HG03108 (cell line): ENCODE results near the gene EIF4A3.

Experiments used
- ATAC-seq: cut with Tn5 transposase; IDR thresholded peaks from one replicate; pipeline ENCODE4 v1.9.1; 2021; ENCODE audit warnings: moderate library complexity; ENCODE audit not compliant: unreplicated experiment

The EIF4A3 gene

DNA sequence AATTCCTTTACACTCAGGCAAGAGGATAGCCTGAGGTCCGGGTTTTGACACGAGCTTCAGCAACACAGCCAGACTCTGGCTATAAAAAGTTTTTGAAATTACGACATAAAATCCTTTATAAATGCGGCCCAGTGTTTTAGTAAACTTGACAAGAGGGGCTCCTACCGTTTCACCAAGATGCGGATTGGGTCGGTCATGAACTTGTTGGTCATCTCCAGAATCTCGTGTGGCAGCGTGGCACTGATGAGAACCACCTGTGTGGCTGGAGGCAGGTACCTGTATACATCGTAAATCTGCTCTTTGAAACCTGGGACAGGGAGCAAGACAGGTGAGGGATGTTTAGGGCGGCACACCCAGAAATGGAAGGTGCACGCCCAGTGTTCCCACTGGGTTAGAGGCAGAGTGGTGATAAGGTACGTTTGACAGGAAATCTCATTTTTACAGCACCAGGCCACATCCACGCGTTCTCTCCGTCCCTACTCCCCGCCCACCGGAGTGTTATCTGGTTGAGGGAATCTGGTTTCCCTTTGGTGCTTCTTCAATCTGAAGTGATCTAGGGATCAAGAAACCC is 8.0 kb downstream of the EIF4A3 start:
- ATAC-seq = no peak

DNA sequence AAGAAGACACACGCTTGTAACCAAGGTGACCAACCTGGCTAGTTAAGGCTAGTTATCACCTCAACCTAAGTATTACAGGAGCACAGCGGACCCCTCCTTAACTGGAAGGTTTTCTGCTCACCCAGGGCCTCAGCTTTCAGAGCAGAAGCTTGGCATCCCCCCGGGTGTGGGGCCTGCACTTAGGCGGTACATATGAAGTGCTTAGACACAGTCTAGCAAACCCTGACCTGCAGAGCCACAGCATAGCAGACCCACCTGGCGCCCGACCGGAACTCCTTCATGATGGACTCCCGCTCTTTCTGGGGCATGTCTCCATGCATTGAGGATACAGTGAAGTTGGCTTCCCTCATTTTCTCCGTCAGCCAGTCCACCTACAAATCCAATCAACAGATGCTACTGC is 9.8 kb downstream of the EIF4A3 start:
- ATAC-seq = no peak

DNA sequence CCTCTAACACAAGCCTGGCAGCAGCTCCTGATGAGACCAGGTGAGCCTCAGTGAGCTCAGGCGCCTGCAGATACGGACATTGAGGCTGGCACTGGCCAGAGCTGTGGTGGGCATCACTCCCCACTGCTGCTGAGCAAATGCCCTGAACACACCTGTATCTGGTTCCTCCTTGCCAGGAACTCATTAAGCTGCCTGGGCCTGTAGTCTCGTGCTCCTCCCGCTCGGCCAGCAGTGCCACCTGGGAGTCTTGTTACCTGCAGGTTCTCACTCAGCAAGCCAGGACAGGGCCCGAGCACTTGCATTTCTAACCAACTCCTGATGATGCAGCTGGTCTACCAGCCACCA is 13.3 kb downstream of the EIF4A3 start:
- no peak for ATAC-seq

DNA sequence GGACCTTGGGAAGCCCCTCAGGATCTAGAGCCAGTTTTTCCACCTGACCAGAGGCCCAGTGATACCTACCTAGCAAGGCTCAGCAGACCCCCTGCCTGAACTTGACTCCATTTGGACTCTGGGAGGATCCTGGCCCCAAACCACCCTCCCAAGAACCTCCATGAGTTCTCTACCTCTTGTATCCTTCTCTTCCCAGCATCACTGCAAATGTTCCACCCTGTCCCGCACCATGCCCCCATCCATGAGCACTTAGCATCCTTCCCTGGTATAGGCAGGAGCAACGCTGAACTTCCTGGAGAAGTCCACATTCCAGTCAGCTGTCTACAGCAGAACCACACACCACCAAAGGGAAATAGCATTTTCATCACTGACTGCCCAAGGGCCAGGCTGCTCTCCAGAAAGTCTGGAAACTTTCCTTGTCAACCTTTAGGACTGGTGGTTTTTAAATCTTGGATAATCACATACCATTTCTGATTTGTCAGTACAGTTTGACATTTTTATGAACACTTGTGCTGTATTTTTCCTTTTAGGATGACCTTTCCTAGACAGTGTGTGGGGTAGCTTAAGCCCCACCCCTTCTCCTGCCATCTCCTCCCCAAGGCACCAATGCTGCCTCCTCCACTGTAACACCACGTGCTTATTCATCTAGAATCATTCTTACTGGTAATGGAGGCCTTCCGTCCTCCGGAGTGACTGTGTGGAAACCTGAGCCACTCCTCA is 13.9 kb downstream of the EIF4A3 start:
- no peak for ATAC-seq

DNA sequence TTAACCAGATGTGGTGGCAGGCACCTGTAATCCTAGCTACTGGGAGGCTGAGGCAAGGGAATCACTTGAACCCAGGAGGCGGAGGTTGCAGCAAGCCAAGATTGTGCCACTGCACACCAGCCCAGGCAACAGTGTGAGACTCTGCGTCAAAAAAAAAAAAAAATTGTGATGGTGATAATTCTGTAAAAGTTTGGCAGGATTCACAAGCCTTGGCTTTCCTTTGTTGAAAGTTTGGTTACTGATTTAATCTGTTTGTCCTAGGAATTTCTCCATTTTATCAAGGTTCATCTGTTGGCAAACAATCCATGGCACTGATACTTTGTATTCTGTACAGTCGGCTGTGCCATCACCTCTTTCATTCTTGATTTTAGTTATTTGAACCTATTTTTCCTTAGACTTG is 15.9 kb downstream of the EIF4A3 start:
- ATAC-seq = no peak

DNA sequence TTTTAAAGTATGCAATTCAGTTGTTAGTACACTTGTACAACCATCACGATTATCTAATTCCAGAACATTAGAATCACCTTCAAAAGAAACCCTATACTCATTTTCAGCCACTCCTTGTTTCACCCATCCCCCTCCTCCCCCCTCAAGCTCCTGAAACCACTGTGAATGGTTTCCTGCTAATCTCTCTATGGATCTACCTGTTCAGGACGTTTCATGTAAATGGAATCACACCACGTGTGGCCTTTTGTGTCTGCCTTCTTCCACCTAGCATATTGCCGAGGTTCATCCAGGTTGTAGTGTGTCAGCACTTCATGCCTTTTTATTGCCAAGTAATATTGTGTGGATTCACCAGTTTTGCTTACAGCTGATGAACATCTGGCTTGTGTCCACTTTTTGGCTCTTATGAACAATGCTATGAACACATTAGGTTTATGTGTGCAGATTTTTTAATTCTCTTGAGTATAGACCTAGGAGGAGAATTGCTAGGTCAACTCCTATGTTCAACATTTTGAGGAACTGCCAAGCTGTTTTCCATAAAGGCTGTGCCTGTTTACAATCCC is 17.8 kb downstream of the EIF4A3 start:
- ATAC-seq = no peak

DNA sequence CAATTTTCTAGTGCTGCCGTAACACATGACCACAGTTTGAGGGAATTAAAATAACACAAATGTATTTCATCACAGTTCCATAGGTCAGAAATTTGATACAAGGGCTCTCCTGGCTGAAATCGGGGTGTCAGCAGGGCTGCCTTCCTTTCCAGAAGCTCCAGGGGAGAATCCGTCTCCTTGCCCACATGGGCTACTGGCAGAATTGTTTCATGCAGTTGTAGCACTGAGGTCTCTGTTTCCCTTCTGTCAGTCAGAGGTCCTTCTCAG is 20.5 kb downstream of the EIF4A3 start:
- no peak for ATAC-seq

DNA sequence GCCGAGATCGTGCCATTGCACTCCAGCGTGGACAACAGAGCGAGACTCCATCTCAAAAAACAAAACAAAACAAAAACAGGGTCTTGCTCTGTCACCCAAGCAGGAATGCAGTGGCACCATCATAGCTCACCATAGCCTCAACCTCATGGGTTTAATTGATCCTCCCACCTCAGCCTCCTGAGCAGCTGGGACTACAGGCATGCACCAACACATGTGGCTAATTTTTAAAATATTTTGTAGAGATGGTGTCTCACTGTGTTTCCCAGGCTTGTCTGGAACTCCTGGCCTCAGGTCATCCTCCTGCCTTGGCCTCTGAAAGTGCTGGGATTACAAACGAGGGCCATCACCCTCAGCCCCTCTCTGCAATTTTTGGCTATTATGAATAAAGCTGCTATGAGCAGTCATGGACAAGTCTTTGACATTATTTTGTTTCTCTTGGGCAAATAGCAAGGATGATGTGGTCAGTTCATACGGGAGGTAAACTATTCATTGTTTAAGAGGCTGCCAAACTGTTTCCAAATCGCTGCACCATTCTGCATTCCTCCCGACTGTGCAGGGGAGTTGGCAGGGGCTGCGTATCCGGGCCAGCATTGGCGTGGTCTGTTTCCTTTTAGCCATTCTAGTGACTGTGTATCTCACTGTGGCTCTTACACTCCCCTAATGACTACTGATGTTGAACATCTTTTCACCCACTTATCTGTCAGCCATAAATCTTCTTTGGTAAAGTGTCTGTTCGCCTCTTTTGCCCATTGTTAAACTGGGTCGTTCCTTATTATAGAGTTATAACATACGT is 21.1 kb downstream of the EIF4A3 start:
- ATAC-seq = no peak

DNA sequence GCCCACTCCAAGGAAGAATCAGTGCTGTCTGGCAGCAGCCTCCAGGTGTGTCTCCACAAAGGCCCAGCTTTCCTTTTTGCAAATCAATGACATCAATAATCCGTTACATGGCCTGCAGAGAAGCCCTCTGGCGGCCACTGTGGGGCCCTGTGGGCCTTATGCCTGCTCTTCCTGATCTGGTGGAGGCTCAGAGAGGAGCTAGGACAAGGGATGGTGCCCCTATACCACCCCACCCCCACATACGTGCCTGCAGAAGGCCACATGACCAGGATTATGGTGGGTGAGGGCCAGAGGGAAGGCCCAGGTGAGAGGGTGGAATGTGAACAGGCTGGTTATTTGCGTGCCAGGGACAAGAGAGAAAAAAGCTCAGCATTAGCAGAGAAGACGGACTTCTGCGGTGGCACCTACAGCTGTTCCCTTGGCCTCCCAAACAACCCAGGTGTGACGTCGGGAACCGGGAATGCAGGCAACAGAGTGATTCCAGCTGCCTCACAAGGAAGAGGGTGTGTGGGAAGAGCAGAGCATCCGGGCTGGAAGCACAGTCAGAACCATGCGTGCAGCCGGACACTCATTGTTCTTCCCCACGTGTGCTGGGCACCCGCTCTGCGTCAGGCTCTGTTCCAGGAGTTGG is 22.5 kb downstream of the EIF4A3 start:
- no peak for ATAC-seq

DNA sequence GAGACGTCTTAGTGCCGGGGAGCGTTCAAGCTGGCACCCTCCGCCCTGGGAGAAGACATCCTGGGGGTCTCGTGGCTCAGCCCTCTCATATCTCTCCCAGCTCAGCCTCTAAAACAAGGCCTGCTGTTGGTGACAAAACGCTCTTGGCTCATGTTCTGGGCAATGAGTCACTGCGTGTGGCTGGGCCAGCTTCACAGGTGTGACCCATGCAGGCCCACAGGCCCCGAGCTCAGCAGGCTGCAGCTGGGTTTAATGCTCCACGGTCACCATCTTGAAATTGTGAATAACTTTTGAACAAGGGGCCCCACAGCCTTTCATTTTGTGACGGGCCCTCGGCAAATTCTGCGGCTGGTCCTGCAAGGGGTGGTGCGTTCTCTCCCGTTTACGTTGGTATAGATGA is 23.1 kb downstream of the EIF4A3 start:
- ATAC-seq = no peak

DNA sequence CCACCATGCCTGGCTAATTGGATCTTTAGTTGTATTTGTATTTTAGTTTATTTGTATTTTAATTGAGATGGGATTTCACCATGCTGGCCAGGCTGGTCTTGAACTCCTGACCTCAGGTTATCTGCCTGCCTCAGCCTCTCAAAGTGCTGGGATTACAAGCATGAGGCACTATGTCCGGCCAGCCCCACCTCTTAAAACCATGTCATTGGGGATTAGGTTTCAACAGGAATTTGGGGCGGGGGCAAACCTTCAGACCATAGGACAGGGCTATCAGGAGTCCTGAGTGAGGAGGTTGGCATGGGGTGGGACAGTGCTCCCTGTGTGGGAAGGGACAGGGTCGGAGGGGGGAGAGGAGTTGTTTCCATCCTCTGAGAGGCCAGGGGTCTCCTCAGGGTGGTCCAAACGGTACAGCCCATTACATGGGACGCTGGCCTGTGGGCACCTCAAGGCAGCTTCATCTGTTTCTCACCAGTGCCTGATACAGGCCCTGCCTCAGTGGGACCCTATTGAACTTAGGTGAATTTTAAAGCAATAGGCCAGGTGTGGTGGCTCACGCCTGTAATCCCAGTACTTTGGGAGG is 23.9 kb downstream of the EIF4A3 start:
- no peak for ATAC-seq

DNA sequence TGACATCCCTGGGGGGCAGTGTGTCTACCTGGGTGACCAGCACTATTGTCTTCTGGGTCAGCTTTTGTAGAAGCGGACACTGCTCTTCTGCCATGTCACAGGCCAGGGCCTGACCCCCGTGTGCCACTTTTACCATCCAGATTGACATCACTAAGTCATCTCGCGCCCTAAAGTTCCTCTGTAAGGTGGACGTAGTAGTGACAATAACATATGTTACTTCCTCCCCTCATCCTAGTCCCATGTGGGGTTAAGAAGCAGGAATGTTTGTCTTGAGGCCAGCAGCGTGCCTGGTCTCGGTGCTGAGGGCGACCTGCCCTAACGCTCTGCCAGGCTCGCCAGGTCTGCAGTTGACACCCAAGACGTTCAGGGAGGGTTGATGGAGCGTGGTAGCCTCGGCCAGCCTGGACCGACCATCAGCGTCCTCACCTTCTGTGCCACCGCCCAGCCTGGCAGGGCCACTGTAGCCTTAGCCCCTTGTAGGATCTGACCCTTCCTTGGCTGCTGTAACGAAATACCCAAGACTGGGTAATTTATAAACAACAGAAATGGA is 24.8 kb downstream of the EIF4A3 start:
- no peak for ATAC-seq

DNA sequence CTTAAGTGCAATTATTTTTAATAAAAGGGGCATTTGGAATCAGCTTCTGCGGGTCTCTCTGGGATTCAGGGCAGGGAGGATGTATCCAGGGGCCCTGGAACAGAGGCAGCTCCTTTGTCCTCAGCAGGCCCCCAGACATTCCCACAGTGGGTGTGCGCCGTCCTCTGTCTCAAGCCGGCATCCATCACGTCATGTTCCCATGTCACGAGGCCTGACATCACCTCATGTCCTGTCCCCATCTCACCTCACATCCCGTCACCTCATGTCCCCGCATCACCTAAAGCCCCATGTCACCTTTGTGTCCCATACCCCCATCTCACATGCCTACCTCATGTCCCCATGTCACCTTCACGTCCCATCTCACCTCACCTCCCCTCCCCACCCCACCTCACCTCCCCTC is 27.1 kb downstream of the EIF4A3 start:
- no peak for ATAC-seq

DNA sequence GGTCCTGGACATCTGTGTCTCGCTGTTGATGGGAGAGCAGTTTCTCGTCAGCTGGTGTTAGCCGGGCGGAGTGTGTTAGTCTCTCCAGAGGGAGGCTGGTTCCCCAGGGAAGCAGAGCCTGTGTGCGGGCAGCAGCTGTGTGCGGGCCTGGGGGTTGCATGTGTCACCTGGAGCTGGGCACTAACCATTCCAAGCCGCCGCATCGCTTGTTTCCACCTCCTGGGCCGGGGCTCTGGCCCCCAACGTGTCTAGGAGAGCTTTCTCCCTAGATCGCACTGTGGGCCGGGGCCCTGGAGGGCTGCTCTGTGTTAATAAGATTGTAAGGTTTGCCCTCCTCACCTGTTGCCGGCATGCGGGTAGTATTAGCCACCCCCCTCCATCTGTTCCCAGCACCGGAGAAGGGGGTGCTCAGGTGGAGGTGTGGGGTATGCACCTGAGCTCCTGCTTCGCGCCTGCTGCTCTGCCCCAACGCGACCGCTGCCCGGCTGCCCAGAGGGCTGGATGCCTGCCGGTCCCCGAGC is 27.6 kb downstream of the EIF4A3 start:
- no peak for ATAC-seq

DNA sequence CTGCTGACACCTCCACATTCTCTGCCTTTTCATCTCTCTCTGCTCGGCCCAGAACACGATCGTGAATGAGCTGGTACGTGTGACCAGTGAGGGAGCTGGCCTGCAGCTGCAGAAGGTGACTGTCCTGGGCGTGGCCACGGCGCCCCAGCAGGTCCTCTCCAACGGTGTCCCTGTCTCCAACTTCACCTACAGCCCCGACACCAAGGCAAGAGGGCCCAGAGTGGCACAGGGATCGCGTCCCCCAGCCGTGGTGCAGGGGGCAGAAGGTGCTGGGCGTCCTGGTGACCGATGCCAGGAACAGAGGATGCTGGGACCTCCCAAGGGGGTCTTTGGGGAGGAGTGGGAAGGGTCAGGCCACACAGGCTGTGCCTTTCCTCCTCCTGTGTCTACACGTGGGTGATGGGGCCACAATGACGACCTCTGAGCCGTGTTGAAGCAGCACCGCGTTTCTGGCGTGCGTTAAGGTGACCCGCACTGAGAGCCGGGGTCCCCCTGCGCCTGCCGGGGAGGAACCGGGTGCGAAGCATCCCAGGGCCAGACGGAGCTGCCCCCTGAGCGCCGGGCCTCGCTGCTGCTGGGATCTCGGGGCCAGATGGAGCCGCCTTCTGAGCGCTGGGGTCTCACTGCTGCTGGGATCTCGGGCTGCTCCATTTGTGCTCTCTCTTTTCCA is 28.2 kb downstream of the EIF4A3 start:
- ATAC-seq = no peak

DNA sequence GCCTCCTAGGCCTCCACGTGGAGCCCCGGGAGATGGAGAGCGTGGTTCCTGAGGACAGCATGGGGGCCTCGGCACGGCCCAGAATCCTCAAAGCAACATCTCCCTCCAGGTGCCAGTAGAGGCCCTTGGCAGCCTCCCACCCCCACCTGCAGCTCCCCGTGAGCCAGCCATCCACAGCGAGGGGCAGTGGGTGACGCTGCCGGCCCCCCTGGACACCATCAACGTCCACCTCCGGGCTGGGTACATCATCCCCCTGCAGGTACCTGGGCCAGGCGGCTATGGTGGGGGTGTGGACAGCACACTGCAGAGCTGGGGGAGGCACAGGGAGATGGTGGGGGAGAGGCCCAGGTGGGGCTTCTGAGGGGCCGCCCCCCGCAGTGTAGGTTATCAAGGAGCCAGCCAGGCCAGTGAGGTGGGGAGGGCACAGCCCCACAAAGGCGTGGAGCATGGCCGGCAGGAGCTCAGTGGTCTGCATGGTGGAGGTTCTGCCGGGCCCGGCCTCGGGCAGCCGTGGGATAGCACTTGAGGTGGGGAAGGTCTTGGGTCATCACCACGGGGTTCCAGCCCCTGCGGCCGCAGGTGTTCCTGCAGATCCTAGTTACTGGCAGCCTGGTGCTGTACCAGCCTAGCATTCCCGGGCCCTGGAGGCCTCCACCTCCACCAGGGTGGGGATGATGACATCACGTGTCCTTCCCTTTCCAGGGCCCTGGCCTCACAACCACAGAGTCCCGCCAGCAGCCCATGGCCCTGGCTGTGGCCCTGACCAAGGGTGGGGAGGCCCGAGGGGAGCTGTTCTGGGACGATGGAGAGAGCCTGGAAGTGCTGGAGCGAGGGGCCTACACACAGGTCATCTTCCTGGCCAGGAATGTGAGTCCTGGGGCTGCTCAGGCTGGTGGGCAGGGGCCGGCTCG is 29.2 kb downstream of the EIF4A3 start:
- ATAC-seq = no peak

DNA sequence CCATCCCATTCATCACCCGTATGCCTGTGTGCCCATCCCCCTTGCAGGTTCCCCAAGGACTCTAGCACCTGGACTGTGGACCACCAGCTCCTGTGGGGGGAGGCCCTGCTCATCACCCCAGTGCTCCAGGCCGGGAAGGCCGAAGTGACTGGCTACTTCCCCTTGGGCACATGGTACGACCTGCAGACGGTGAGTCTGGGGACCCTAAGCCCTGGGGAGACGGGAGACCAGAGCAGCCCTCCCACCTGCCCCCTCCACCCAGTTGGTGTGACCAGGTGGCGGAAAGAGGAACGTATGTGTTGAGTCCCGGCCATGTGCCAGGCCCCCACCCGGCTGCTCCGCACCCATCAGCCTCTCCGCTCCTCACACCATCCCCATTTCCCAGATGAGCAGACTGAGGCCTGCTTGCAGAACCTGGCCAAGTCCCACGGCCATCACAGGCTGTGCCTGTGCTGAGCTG is 30.0 kb downstream of the EIF4A3 start:
- no peak for ATAC-seq

DNA sequence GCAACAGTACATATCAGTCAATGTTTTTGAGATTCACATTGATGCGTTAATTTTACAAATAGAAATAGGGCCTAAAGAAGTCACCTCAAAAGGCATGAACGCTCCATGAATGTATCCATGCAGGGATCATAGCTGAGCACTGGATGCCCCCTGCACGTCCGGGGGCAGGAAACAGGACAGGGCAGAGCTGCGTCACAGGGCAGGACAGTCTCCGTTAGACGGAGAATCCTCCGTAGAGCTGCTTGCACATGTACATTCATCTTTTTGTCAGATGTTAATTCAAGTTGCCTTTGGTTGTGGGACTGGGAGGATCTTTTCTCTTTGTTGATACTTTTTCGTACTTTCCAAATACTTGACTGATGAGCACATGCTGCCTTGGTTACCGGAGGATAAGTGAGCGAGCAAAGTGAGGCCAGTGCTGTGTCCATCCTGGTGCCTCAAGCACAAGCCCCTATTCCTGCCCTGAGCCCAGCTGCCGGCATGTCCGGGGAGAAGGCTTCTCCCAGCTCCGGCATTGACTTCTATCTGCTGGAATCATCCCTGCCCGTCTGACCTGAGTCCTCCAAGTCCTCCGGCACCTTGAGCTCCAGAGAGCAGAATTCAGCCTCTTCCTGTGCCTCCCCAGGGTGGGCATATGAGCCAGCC is 30.5 kb downstream of the EIF4A3 start:
- no peak for ATAC-seq

DNA sequence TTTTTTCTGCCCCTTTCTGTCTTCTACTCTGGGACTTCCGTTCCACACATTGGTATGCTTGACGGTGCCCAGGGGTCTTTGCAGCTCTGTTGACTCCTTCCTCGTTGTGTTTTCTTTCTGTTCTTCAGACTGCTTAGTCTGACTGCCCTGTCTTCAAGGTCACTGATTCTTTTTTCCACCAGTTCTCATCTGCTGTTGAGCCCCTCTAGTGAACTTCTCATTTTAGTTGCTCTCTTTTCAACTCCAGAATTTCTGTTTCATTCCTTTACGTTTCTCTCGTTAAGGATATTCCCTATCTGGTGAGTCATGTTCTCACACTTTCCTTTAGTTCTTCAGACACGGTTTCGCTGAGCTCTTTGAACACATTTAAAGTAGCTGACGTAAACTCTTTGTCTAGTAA is 31.8 kb downstream of the EIF4A3 start:
- ATAC-seq = no peak
